HepG2 (cell line): ENCODE measurements around the gene CACNA1D. TPM values are rescaled to one million over a fixed set of nuclear protein-coding genes. Genes with fewer than 3 reads are reported as not detected.

Experiments
- ATAC-seq: fragments of 200-7000 bp; cut with Tn5 transposase; 3 replicates; pipeline ENCODE4 v1.9.1; 2020; ENCODE audit warnings: mild to moderate bottlenecking, moderate library complexity
- BruUV-seq: library from RNA; stranded (reverse); fragments of 400-500 nt; replicated peaks from 2 replicates; lab custom pipeline; 2021; lab: Mats Ljungman, UMichigan
- CTCF ChIA-PET: fragments of 300-600 bp; formaldehyde crosslinking; extraction: SDS; loops from one replicate; lab custom pipeline; 2021; ENCODE audit warnings: low total read pairs, inconsistent platforms, low intra/inter-chr PET ratio; lab: Yijun Ruan, JAX
- POLR2A ChIA-PET: fragments of 350-600 bp; sonication (Branson Sonifier 250); formaldehyde crosslinking; loops from one replicate; lab custom pipeline; 2020; ENCODE audit warnings: antibody characterized with exemption, inconsistent platforms; lab: Yijun Ruan, JAX
- DNase-seq: peaks from one replicate; pipeline ENCODE4 v3.0.0-alpha.2; 2015; ENCODE audit warnings: low spot score
- FAIRE-seq: peaks from 3 replicates; lab custom pipeline; 2011; peaks lifted over from hg19 to GRCh38; lab: Jason Lieb, UNC
- H2AFZ ChIP-seq: one replicate; pipeline ENCODE4 v1.6.1; 2011; ENCODE audit warnings: low read length, inconsistent platforms
- H3K27ac ChIP-seq: fragments of 300-600 bp; 3 replicates; pipeline ENCODE4 v1.8.0; 2011; ENCODE audit warnings: mixed run types, mild to moderate bottlenecking, mixed read lengths, low read length, inconsistent platforms; ENCODE audit not compliant: insufficient read depth; ENCODE audit errors: extremely low read length
- H3K27me3 ChIP-seq, 2 experiments: fragments of 200-600 bp in 1 of 2; 2 replicates in 1 of 2; 3 replicates in 1 of 2; pipeline versions ENCODE4 v1.6.0 to v1.8.0; 2011; ENCODE audit warnings: low read length in 2 of 2, mild to moderate bottlenecking in 2 of 2, moderate library complexity in 2 of 2, inconsistent platforms in 1 of 2; ENCODE audit not compliant: insufficient read depth in 2 of 2, control insufficient read depth in 1 of 2
- H3K36me3 ChIP-seq, 2 experiments: fragments of 200-600 bp in 1 of 2; replicated peaks in 1 of 2; 2 replicates in 1 of 2; 3 replicates in 1 of 2; pipeline versions ENCODE4 v1.5.1 to v1.8.0; 2011; ENCODE audit warnings: low read length in 2 of 2, inconsistent platforms in 1 of 2; ENCODE audit not compliant: insufficient read depth in 2 of 2, control insufficient read depth in 1 of 2
- H3K4me1 ChIP-seq: 2 replicates; pipeline ENCODE4 v1.5.1; 2012; ENCODE audit warnings: low read length, inconsistent platforms; ENCODE audit not compliant: insufficient read depth
- H3K4me2 ChIP-seq: 2 replicates; pipeline ENCODE4 v1.6.0; 2011; ENCODE audit warnings: low read depth, low read length, inconsistent platforms
- H3K4me3 ChIP-seq, 3 experiments: fragments of 200-600 bp in 1 of 3; sonication (generic), shearing (Covaris generic) in 1 of 3; replicated peaks in 1 of 3; 2 replicates each; pipeline ENCODE4 v1.5.1; 2011 to 2016; ENCODE audit warnings: low read length in 3 of 3, inconsistent platforms in 2 of 3, low read depth in 2 of 3, mild to moderate bottlenecking in 2 of 3, control low read depth in 1 of 3, mixed read lengths in 1 of 3; ENCODE audit not compliant: insufficient read depth in 1 of 3
- H3K79me2 ChIP-seq: one replicate; pipeline ENCODE4 v1.6.1; 2011; ENCODE audit warnings: low read length, inconsistent platforms; ENCODE audit not compliant: insufficient read depth
- H3K9ac ChIP-seq: 2 replicates; pipeline ENCODE4 v1.6.0; 2011; ENCODE audit warnings: mild to moderate bottlenecking, low read depth, low read length, inconsistent platforms; ENCODE audit not compliant: insufficient read depth
- H3K9me3 ChIP-seq: 2 replicates; pipeline ENCODE4 v1.5.1; 2012; ENCODE audit warnings: mild to moderate bottlenecking, low read length
- H4K20me1 ChIP-seq: 2 replicates; pipeline ENCODE4 v1.6.0; 2011; ENCODE audit warnings: inconsistent platforms, mild to moderate bottlenecking, low read length, moderate library complexity; ENCODE audit not compliant: insufficient read depth
- BCL6 ChIP-seq: IDR thresholded peaks from 2 replicates; pipeline ENCODE4 v1.6.1; 2016; ENCODE audit warnings: missing genetic modification reagents, missing compliant biosample characterization
- GATA4 ChIP-seq: sonication (generic); IDR thresholded peaks from 2 replicates; pipeline ENCODE4 v1.6.1; 2016; ENCODE audit warnings: antibody characterized with exemption, low read depth, borderline replicate concordance
- GATAD2A ChIP-seq: IDR thresholded peaks from 2 replicates; pipeline ENCODE4 v1.6.1; 2016
- HIVEP1 ChIP-seq: sonication (generic); formaldehyde crosslinking; IDR thresholded peaks from 2 replicates; pipeline ENCODE4 v1.4.0; 2020; ENCODE audit warnings: mild to moderate bottlenecking, missing genetic modification reagents
- HMG20A ChIP-seq: IDR thresholded peaks from 2 replicates; pipeline ENCODE4 v1.6.1; 2016; ENCODE audit warnings: borderline replicate concordance
- HNRNPK ChIP-seq: fragments of 200-400 bp; formaldehyde crosslinking; IDR thresholded peaks from 2 replicates; pipeline ENCODE4 v1.6.1; 2018; ENCODE audit warnings: low read length, low read depth, moderate library complexity, mild to moderate bottlenecking; ENCODE audit not compliant: poor library complexity, severe bottlenecking
- IRF2 ChIP-seq: IDR thresholded peaks from 2 replicates; pipeline ENCODE4 v1.6.1; 2018; ENCODE audit warnings: missing genetic modification reagents, missing compliant biosample characterization
- NFYC ChIP-seq: IDR thresholded peaks from 2 replicates; pipeline ENCODE4 v1.6.1; 2016; ENCODE audit warnings: missing genetic modification reagents, missing compliant biosample characterization
- PHB2 ChIP-seq: fragments of 450-650 bp; IDR thresholded peaks from 2 replicates; pipeline ENCODE4 v1.6.1; 2018; ENCODE audit not compliant: partially characterized antibody
- POLR2AphosphoS2 ChIP-seq: IDR thresholded peaks from 2 replicates; pipeline ENCODE4 v1.6.1; 2011; ENCODE audit warnings: low read depth, low read length, improper control_type of control experiment
- RCOR2 ChIP-seq: IDR thresholded peaks from 2 replicates; pipeline ENCODE4 v1.6.1; 2016; ENCODE audit warnings: missing biosample characterization, missing genetic modification reagents
- RELA ChIP-seq: sonication (generic); formaldehyde crosslinking; IDR thresholded peaks from 2 replicates; pipeline ENCODE4 v1.4.0; 2020; ENCODE audit warnings: missing genetic modification reagents
- SAP130 ChIP-seq: IDR thresholded peaks from 2 replicates; pipeline ENCODE4 v1.6.1; 2016; ENCODE audit warnings: low read depth
- SKI ChIP-seq: fragments of 450-650 bp; IDR thresholded peaks from one replicate; pipeline ENCODE4 v1.6.1; 2018; ENCODE audit warnings: mild to moderate bottlenecking; ENCODE audit not compliant: partially characterized antibody
- STAG1 ChIP-seq: sonication (generic); formaldehyde crosslinking; IDR thresholded peaks from 2 replicates; pipeline ENCODE4 v1.4.0; 2020; ENCODE audit warnings: missing genetic modification reagents
- ZIK1 ChIP-seq: sonication (generic); formaldehyde crosslinking; IDR thresholded peaks from 2 replicates; pipeline ENCODE4 v1.5.0; 2020; ENCODE audit warnings: mild to moderate bottlenecking, low read depth, missing genetic modification reagents, borderline replicate concordance
- whole genome bisulfite sequencing: methylation state at CpG from one replicate; pipeline ENCODE4 v1.1.6; 2017; ENCODE audit warnings: low lambda C conversion rate; 5-methylcytosine and 5-hydroxymethylcytosine counted together
- in situ Hi-C: cut with HindIII; loops from 2 replicates; pipeline ENCODE4 v1.10.0; 2017; ENCODE audit warnings: low pct_unique_long_range_greater_than_20kb; ENCODE audit not compliant: extremely low pct_ligation_motif_present
- intact Hi-C: fragments of 100-400 bp; cut with micrococcal nuclease; formaldehyde crosslinking; loops from one replicate; pipeline ENCODE4 v1.10.0; 2022; ENCODE audit not compliant: unreplicated experiment
- polyA plus RNA-seq, 8 experiments: library from polyadenylated mRNA; depleted of rRNA in 3 of 8; stranded (reverse) in 7 of 8; unstranded in 1 of 8; fragments of >200 nt; fragmentation: Illumina TruSeq in 4 of 8; extraction: Trizol in 4 of 8; gene quantifications; 2 replicates each; pipeline versions ENCODE4 v1.2.1 to v1.2.3, GENCODE V29; 2011 to 2016; ENCODE audit warnings: low read depth in 4 of 8, missing spikeins in 1 of 8, mixed read lengths in 1 of 8; ENCODE audit not compliant: insufficient read depth in 1 of 8
- total RNA-seq, 5 experiments: library from RNA; depleted of rRNA; stranded (reverse); fragments of >200 nt; fragmentation: Illumina TruSeq; extraction: Trizol; gene quantifications; 2 replicates each; pipeline ENCODE4 v1.2.3, GENCODE V29; 2016; ENCODE audit warnings: low read depth in 1 of 5
- TF ChIP-seq, protein P1 (sequence below): IDR thresholded peaks from 2 replicates; pipeline ENCODE4 v1.4.0; 2020; ENCODE audit warnings: mild to moderate bottlenecking, missing genetic modification reagents
- TF ChIP-seq, protein P2 (sequence below): sonication (generic); IDR thresholded peaks from 2 replicates; pipeline ENCODE4 v1.6.1; 2016; ENCODE audit warnings: low read depth, borderline replicate concordance

The CACNA1D gene
- total and polyA plus RNA-seq, 2 of the 13 experiments (the other 11 are each of a cell fraction or from before 2014, with no cell fraction given) = 0.26 to 0.38 TPM

DNA sequence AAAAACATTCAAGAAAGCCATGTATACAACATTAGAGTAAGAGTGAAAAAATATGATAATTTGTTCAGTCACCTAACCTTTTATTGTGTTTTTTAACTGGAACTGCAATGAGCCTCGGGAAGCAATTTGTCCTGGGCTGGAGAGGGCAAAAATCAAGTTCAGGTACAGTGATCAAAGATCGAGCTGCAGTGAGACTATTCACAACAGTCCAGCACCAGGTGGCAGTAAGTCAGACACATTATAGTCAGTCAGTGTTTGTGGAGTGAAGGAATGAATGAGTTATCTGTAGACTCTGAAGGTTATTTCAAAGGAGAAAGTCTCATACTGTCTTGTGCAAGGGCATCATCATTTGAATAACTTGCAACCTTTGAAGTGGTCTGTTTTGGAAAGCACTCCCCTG is 235.2 kb downstream of the CACNA1D start (continued):
- peak; percentile 62 for TF ChIP-seq STAG1
- no peak for TF ChIP-seq GATA4
- TF ChIP-seq BCL6 (CRISPR knock-in tag) = 0 out of 2 replicates have a peak, but pooled peaks have one; percentile 17
- TF ChIP-seq POLR2AphosphoS2 = no peak
- TF ChIP-seq, protein P1, sequence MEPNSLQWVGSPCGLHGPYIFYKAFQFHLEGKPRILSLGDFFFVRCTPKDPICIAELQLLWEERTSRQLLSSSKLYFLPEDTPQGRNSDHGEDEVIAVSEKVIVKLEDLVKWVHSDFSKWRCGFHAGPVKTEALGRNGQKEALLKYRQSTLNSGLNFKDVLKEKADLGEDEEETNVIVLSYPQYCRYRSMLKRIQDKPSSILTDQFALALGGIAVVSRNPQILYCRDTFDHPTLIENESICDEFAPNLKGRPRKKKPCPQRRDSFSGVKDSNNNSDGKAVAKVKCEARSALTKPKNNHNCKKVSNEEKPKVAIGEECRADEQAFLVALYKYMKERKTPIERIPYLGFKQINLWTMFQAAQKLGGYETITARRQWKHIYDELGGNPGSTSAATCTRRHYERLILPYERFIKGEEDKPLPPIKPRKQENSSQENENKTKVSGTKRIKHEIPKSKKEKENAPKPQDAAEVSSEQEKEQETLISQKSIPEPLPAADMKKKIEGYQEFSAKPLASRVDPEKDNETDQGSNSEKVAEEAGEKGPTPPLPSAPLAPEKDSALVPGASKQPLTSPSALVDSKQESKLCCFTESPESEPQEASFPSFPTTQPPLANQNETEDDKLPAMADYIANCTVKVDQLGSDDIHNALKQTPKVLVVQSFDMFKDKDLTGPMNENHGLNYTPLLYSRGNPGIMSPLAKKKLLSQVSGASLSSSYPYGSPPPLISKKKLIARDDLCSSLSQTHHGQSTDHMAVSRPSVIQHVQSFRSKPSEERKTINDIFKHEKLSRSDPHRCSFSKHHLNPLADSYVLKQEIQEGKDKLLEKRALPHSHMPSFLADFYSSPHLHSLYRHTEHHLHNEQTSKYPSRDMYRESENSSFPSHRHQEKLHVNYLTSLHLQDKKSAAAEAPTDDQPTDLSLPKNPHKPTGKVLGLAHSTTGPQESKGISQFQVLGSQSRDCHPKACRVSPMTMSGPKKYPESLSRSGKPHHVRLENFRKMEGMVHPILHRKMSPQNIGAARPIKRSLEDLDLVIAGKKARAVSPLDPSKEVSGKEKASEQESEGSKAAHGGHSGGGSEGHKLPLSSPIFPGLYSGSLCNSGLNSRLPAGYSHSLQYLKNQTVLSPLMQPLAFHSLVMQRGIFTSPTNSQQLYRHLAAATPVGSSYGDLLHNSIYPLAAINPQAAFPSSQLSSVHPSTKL (CRISPR knock-in tag) = peak; percentile 54
- 0 out of 2 replicates have a peak, but pooled peaks have one; percentile 32 for TF ChIP-seq IRF2 (CRISPR knock-in tag)
- TF ChIP-seq SKI = peak; percentile 73
- TF ChIP-seq SAP130 (CRISPR knock-in tag) = peak; percentile 18; the same call in 1 of the 2 replicates

DNA sequence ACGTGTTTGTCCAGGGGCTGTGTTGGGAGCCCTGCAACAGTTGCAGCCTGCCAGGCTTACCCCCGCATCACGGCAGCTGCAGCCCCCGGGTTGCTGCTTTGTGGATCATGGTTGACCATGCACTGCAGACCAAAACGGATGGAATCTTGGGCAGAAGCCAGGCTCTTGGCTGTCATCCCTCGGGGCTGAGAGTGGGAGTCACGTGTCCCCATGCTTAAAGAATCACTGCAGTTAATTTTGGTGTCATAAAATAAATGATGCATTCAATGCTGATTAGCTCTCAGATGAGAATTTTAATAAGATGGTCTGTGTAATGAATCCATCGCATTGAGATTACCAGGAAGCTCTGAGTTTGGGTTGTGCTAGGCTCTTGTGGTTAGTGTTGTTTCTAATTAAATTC is 236.2 kb downstream of the CACNA1D start:
- Histone ChIP-seq H4K20me1 (no peaks in the 10 kb centered on the region), H3K4me2 (no peak overlapping the region), H3K27me3 (no peaks in the 10 kb centered on the region), H3K9ac (no peak overlapping the region), H2AFZ (no peak overlapping the region), H3K36me3 (no peaks in the 10 kb centered on the region), H3K4me1 (peaks cover 17% of the 10 kb centered on the region), H3K27ac (no peak overlapping the region), H3K79me2 (no peaks in the 10 kb centered on the region), H3K4me3 (no peak overlapping the region), H3K9me3 (no peaks in the 10 kb centered on the region)
- POLR2A ChIA-PET = no interaction called here
- intact Hi-C loops = no loop called here
- WGBS = 70% methylated on average over 7 of the region's 8 CpGs
- no peak for DNase-seq
- no peak for TF ChIP-seq RCOR2 (CRISPR knock-in tag)
- no peak for TF ChIP-seq RELA (CRISPR knock-in tag)
- TF ChIP-seq HMG20A = no peak
- TF ChIP-seq, protein P2, sequence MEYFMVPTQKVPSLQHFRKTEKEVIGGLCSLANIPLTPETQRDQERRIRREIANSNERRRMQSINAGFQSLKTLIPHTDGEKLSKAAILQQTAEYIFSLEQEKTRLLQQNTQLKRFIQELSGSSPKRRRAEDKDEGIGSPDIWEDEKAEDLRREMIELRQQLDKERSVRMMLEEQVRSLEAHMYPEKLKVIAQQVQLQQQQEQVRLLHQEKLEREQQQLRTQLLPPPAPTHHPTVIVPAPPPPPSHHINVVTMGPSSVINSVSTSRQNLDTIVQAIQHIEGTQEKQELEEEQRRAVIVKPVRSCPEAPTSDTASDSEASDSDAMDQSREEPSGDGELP = no peak
- TF ChIP-seq NFYC (CRISPR knock-in tag) = no peak
- TF ChIP-seq HNRNPK = no peak
- TF ChIP-seq PHB2 = no peak
- TF ChIP-seq GATAD2A (CRISPR knock-in tag) = no peak
- no peak for TF ChIP-seq HIVEP1
- TF ChIP-seq ZIK1 = no peak
- TF ChIP-seq POLR2AphosphoS2 = no peak
- in situ Hi-C loops = no loop called here
- no peak for ATAC-seq
- no TSS peak for BruUV-seq
- CTCF ChIA-PET = no interaction called here
- FAIRE-seq = no peak
